K562 (cell line): ENCODE measurements around the gene LRMDA. TPM values are rescaled to one million over a fixed set of nuclear protein-coding genes. Genes with fewer than 3 reads are reported as not detected.

Experiments used
- ATAC-seq: fragments of 200-7000 bp; cut with Tn5 transposase; 3 replicates; pipeline ENCODE4 v1.9.1; 2020; ENCODE audit warnings: moderate library complexity
- BruUV-seq: library from RNA; stranded (reverse); fragments of 400-500 nt; replicated peaks from 2 replicates; lab custom pipeline; 2021; lab: Mats Ljungman, UMichigan
- CTCF ChIA-PET: fragments of 300-600 bp; formaldehyde crosslinking; extraction: SDS; loops from one replicate; lab custom pipeline; 2021; ENCODE audit warnings: low intra/inter-chr PET ratio; lab: Yijun Ruan, JAX
- POLR2A ChIA-PET: fragments of 300-600, 350-650 bp; sonication (Branson Sonifier 250); formaldehyde crosslinking; extraction: SDS; loops from one replicate; lab custom pipeline; 2021; ENCODE audit warnings: antibody characterized with exemption, inconsistent platforms; lab: Yijun Ruan, JAX
- DNase-seq, 4 experiments: peaks; one replicate each; pipeline versions ENCODE4 v3.0.0 to v3.0.0-alpha.2; 2011 to 2018; ENCODE audit warnings: low spot score in 3 of 4, mixed read lengths in 3 of 4; ENCODE audit errors: extremely low read depth in 1 of 4
- FAIRE-seq: peaks from 2 replicates; lab custom pipeline; 2011; peaks lifted over from hg19 to GRCh38; lab: Jason Lieb, UNC
- H2AFZ ChIP-seq: 2 replicates; pipeline ENCODE4 v1.6.0; 2011; ENCODE audit warnings: low read depth, low read length, control low read depth, inconsistent platforms
- H3K27ac ChIP-seq: fragments of 200-600 bp; 3 replicates; pipeline ENCODE4 v1.8.0; 2011; ENCODE audit warnings: low read depth, mild to moderate bottlenecking, control low read depth, inconsistent platforms, low read length, moderate library complexity, mixed read lengths; ENCODE audit errors: extremely low read depth
- H3K27me3 ChIP-seq, 2 experiments: fragments of 300-600 bp in 1 of 2; 2 replicates in 1 of 2; 3 replicates in 1 of 2; pipeline versions ENCODE4 v1.6.0 to v1.8.0; 2011; ENCODE audit warnings: inconsistent platforms in 2 of 2, low read length in 2 of 2, mild to moderate bottlenecking in 1 of 2, mixed read lengths in 1 of 2, moderate library complexity in 1 of 2; ENCODE audit not compliant: control insufficient read depth in 2 of 2, insufficient read depth in 2 of 2
- H3K36me3 ChIP-seq: fragments of 300-600 bp; 3 replicates; pipeline ENCODE4 v1.8.0; 2011; ENCODE audit warnings: mild to moderate bottlenecking, low read length, inconsistent platforms; ENCODE audit not compliant: control insufficient read depth, insufficient read depth
- H3K4me1 ChIP-seq, 2 experiments: fragments of 200-600 bp in 1 of 2; replicated peaks in 1 of 2; 2 replicates in 1 of 2; 3 replicates in 1 of 2; pipeline versions ENCODE4 v1.5.1 to v1.8.0; 2011; ENCODE audit warnings: inconsistent platforms in 2 of 2, low read length in 2 of 2, mild to moderate bottlenecking in 1 of 2, mixed read lengths in 1 of 2, moderate library complexity in 1 of 2; ENCODE audit not compliant: control insufficient read depth in 2 of 2, insufficient read depth in 2 of 2
- H3K4me2 ChIP-seq: 2 replicates; pipeline ENCODE4 v1.6.1; 2011; ENCODE audit warnings: low read length, control low read depth, inconsistent platforms, mixed read lengths; ENCODE audit not compliant: insufficient read depth
- H3K4me3 ChIP-seq: fragments of 200-600 bp; sonication (generic), shearing (Covaris generic); 2 replicates; pipeline ENCODE4 v1.5.1; 2016; ENCODE audit warnings: control low read depth, inconsistent platforms
- H3K79me2 ChIP-seq: fragments of 200-600 bp; 3 replicates; pipeline ENCODE4 v1.8.0; 2011; ENCODE audit warnings: low read length, inconsistent platforms; ENCODE audit not compliant: control insufficient read depth, insufficient read depth
- H3K9ac ChIP-seq, 2 experiments: 2 replicates each; pipeline versions ENCODE4 v1.6.0 to v1.6.1; 2011; ENCODE audit warnings: low read depth in 2 of 2, low read length in 2 of 2, control low read depth in 1 of 2, inconsistent platforms in 1 of 2, mild to moderate bottlenecking in 1 of 2, mixed read lengths in 1 of 2; ENCODE audit not compliant: insufficient read depth in 1 of 2
- H3K9me1 ChIP-seq: one replicate; pipeline ENCODE4 v1.6.0; 2011; ENCODE audit warnings: inconsistent platforms, mild to moderate bottlenecking, low read length, moderate library complexity; ENCODE audit not compliant: control insufficient read depth, insufficient read depth
- H3K9me3 ChIP-seq: replicated peaks from 2 replicates; pipeline ENCODE4 v1.5.1; 2011; ENCODE audit warnings: low read depth, low read length, inconsistent platforms; ENCODE audit not compliant: control insufficient read depth, insufficient read depth
- H4K20me1 ChIP-seq: replicated peaks from 2 replicates; pipeline ENCODE4 v1.6.1; 2011; ENCODE audit warnings: low read length, inconsistent platforms, mixed read lengths; ENCODE audit not compliant: control insufficient read depth, insufficient read depth
- DEAF1 ChIP-seq: fragments of 450-650 bp; formaldehyde crosslinking; IDR thresholded peaks from 2 replicates; pipeline ENCODE4 v1.4.0; 2020; ENCODE audit warnings: mild to moderate bottlenecking, moderate library complexity
- EHMT2 ChIP-seq: fragments of 450-650 bp; IDR thresholded peaks from 2 replicates; pipeline ENCODE4 v1.6.1; 2018; ENCODE audit warnings: antibody characterized with exemption
- ESRRB ChIP-seq: fragments of 250-450 bp; sonication (Bioruptor Pico); IDR thresholded peaks from 2 replicates; pipeline ENCODE4 v1.5.0; 2020; ENCODE audit warnings: mild to moderate bottlenecking, moderate library complexity, borderline replicate concordance
- EWSR1 ChIP-seq: fragments of 450-650 bp; IDR thresholded peaks from 2 replicates; pipeline ENCODE4 v1.6.1; 2018; ENCODE audit warnings: borderline replicate concordance, mild to moderate bottlenecking, low read depth, moderate library complexity; ENCODE audit not compliant: partially characterized antibody
- FOXJ3 ChIP-seq: sonication (generic); formaldehyde crosslinking; IDR thresholded peaks from 2 replicates; pipeline ENCODE4 v1.4.0; 2020; ENCODE audit warnings: mild to moderate bottlenecking, missing genetic modification reagents
- LEF1 ChIP-seq: fragments of 450-650 bp; IDR thresholded peaks from 2 replicates; pipeline ENCODE4 v1.6.1; 2016; ENCODE audit warnings: mild to moderate bottlenecking
- MIER1 ChIP-seq: fragments of 450-650 bp; IDR thresholded peaks from 2 replicates; pipeline ENCODE4 v1.6.1; 2016; ENCODE audit warnings: antibody characterized with exemption, mild to moderate bottlenecking, low read depth
- NEUROD1 ChIP-seq: fragments of 150-350 bp; IDR thresholded peaks from 2 replicates; pipeline ENCODE4 v1.6.1; 2014; ENCODE audit warnings: borderline replicate concordance, low read length, low read depth; ENCODE audit not compliant: partially characterized antibody
- NFATC3 ChIP-seq: fragments of 450-650 bp; IDR thresholded peaks from 2 replicates; pipeline ENCODE4 v1.6.1; 2017; ENCODE audit warnings: mild to moderate bottlenecking
- SIRT6 ChIP-seq: IDR thresholded peaks from one replicate; pipeline ENCODE4 v1.6.1; 2012; ENCODE audit warnings: low read depth, mild to moderate bottlenecking, control low read depth, inconsistent platforms, low read length, moderate library complexity
- TCF15 ChIP-seq: fragments of 250-450 bp; sonication (Bioruptor Pico); IDR thresholded peaks from 2 replicates; pipeline ENCODE4 v1.8.0; 2022; ENCODE audit warnings: moderate library complexity, mild to moderate bottlenecking, inconsistent platforms
- ZFP1 ChIP-seq: fragments of 450-650 bp; formaldehyde crosslinking; IDR thresholded peaks from 2 replicates; pipeline ENCODE4 v1.4.0; 2020; ENCODE audit warnings: mild to moderate bottlenecking, mixed read lengths
- WGBS: fragments of 100-300 bp; shearing (Covaris generic); methylation state at CpG from one replicate; pipeline ENCODE4 v1.1.6; 2016; ENCODE audit warnings: low coverage, mixed read lengths; ENCODE audit not compliant: insufficient coverage; ENCODE audit errors: missing lambda C conversion rate; 5-methylcytosine and 5-hydroxymethylcytosine counted together
- in situ Hi-C: fragments of 300-500 bp; cut with MboI; formaldehyde crosslinking; loops from 4 replicates; pipeline ENCODE4 v1.15.0; 2018; ENCODE audit warnings: inconsistent platforms, mixed read lengths
- intact Hi-C: fragments of 100-400 bp; cut with micrococcal nuclease; formaldehyde crosslinking; loops from 2 replicates; pipeline ENCODE4 v1.14.2; 2022
- polyA plus RNA-seq, 8 experiments: library from polyadenylated mRNA; depleted of rRNA in 4 of 8; stranded (reverse) in 5 of 8; unstranded in 3 of 8; fragments of >200 nt; fragmentation: Nextera tagmentation in 2 of 8; fragmentation: Illumina TruSeq in 1 of 8; extraction: Ambion mirVana in 2 of 8; extraction: Trizol in 1 of 8; gene quantifications; 2 replicates each; pipeline versions ENCODE4 v1.2.1 to v1.2.3, GENCODE V29; 2011 to 2014; ENCODE audit warnings: inconsistent platforms in 1 of 8, missing spikeins in 1 of 8
- total RNA-seq, 7 experiments: library from RNA; depleted of rRNA in 6 of 7; stranded (reverse); fragments of >200 nt in 6 of 7; fragmentation: Illumina TruSeq in 2 of 7; extraction: Trizol in 2 of 7; gene quantifications; 2 replicates each; pipeline versions ENCODE4 v1.2.1 to v1.2.3, GENCODE V29; 2011 to 2021; ENCODE audit warnings: low replicate concordance in 1 of 7

The LRMDA gene
- total and polyA plus RNA-seq, 9 of the 15 experiments (the other 6 are each of a cell fraction or from before 2014, with no cell fraction given) = 0.25 TPM; not detected in 8

- TF ChIP-seq DEAF1 (CRISPR knock-in tag) = no peak
- TF ChIP-seq ESRRB (CRISPR knock-in tag) = no peak
- TF ChIP-seq ZFP1 (CRISPR knock-in tag) = peak; percentile 86
- no peak for TF ChIP-seq FOXJ3
- no peak for TF ChIP-seq EHMT2
- no peak for TF ChIP-seq MIER1
- TF ChIP-seq, all 486 proteins: peak for 2
Observed at GRCh38 chr10:75653761-75654160, 222.3 kb downstream of the LRMDA start (continued).

- BruUV-seq = no TSS peak
- Histone ChIP-seq H3K4me2 (no peak overlapping the region), H4K20me1 (no peaks in the 10 kb centered on the region), H3K4me3 (no peak overlapping the region), H3K4me1 (no peaks in the 10 kb centered on the region; a peak in 1 of 5 replicates), H3K9me3 (no peaks in the 10 kb centered on the region), H3K9ac (no peak overlapping the region), H3K79me2 (no peaks in the 10 kb centered on the region), H3K27me3 (peaks cover under 1 to 5% of the 10 kb centered on the region in 2 experiments; a peak in 2 of 5 replicates), H2AFZ (no peak overlapping the region), H3K27ac (no peak overlapping the region), H3K36me3 (no peaks in the 10 kb centered on the region), H3K9me1 (no peaks in the 10 kb centered on the region)
- CTCF ChIA-PET = no interaction called here
- intact Hi-C loops = no loop called here
- POLR2A ChIA-PET = no interaction called here
- in situ Hi-C loops = no loop called here
- 0% methylated on average over 1 of the region's 1 CpG for WGBS
- ATAC-seq = no peak
- FAIRE-seq = no peak
- TF ChIP-seq EWSR1 (no peak), NEUROD1 (no peak), NFATC3 (no peak), SIRT6 (no peak), FOXJ3 (no peak), TCF15 (CRISPR knock-in tag) (no peak), LEF1 (no peak)
- DNase-seq = no peak
Observed at GRCh38 chr10:75654171-75654771, 222.8 kb downstream of the LRMDA start.
